ENCODE results near the gene RAD18.

RAD18 gene

DNA sequence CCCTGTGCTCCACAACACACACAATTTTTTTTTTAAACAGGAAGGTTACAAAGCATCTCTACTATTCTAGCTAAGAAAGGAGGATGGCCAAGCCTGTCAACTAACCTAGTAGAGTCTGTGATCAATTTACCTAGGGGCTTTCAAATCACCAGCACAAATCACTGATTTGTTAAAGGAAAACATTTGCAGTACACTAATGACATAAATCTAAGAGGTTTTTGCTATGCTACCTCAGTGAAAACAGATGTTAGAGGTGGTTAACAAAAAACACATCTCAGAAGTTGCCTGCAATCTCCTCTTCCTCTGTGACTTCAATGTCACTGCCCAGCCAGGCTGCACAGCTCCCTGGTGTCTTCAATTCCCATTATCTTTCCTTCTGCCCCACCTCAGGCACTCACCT, 72.0 kb downstream of the RAD18 start:
- no peak for DNase-seq

DNA sequence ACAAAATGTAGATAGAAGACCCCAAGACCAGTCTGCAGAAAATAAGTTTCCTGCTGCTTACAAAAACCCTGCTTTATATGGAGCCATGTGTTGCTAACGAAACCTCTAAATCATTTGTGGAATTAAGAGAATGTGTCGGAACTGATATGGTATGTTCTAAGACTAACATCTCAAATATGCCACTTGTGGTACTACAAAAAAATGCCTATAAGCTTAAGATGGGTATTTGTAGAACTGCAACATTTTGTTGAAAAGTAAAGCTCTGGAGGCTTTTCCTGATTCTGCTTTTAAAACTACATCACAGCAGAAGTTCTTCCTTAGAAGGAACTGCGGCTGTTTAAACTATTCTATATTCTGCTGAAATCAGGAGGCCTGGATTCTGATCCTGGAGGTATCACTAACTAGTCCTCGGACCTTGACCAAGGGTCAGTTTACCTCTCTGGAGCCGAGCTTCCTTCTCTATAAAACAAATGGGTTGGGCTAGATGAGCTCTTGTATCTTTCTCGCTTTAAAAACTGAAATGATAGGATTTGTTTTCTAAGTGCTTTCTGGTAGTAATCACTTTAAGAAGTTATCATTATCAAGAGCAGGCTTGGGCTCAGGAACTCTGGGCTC, 74.9 kb downstream of the RAD18 start:
- DNase-seq, result no peak

DNA sequence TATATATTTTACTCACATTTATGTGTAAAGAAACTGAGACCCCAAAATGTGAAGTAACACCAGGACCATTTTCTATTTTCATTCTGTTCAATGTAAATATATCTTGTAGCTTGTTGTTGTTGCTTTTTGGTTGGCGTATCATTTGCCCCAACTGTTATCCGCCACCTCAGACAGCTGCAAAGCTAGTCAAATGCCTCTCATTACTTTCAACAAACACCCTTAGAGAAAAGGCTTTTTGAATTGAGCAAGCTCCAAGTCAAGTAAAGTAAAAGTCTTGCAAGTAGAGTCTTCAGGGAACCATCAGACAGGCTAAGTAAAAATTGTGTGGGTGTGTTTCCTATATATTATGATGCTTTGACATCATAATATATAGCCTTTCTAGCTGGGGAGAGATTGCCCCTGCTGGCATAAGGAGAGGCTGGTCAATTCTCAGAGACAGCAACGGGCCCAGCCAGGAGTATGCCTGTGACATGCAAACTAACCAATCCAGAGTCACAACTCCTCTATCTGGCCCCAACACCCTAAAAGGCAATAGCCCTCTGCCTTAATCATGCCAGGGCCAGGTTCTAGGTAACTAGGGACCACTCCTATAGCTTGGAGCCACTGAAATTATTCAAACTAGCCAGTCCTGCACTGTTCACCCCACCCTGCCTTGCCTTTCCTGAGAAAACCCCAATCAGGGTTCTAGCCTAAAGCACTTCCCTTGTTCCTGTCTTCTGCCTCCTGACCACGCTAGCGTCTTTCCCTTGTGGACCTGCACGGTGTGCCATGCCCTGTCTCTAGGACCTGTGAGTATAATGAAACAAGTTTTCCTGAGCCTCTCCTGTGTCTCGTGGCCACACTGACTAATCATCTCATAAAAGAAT, 75.6 kb downstream of the RAD18 start:
- no peak for DNase-seq

DNA sequence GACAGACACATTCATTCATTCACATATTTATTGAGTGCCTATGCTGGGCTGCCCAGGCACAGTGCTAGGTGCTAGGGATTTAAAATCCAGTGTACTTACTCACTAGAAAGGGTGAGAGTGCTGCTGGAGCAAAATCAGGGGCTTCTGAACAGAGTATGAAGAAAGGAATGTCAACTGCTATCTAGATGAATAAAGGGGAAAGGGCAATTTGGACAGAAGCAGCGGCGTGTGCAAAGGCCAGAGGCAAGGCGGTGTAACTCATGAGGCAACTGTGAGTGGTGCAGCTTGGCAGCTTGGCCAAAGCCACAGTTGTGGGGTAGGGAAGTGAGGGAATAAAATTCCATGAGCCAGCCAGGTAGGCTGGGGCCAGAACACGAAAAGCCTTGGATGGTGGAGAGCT, 76.7 kb downstream of the RAD18 start:
- no peak for DNase-seq

DNA sequence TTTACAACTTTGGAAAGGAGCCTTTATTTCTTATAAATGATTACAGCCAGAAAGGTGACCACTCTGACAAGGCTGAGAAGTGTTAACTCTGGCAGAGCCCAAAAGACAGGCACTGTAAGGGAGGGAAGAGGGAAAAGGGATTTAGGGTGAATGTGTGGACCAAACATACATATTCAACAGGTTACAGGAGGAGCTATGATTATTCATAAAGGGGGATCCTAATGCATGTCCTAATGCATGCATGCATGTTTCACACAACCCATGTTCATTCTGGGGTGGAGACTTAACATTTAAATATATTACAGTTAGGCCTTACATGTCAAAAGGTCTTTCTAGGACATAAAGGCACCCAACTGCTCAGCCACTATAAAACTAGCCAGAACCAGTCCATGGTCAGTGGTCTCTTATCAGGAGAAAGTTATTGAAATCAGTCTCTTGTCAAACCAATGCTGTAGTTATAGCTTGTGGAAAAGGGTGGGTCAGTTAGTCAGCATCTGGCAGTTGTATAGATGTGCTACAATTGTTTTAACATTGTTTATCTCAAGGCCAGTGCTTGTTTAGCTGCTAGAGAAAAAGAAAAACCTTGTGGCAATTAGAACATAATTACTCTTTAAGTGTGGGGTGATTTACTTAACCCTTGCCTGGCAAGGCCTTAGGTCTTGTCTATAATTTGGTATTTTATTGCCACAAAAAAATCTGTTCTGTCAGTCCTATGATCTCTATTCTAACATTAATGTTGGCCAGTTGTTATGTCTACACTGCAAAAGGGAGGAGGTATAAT, 77.5 kb downstream of the RAD18 start:
- no peak for DNase-seq

DNA sequence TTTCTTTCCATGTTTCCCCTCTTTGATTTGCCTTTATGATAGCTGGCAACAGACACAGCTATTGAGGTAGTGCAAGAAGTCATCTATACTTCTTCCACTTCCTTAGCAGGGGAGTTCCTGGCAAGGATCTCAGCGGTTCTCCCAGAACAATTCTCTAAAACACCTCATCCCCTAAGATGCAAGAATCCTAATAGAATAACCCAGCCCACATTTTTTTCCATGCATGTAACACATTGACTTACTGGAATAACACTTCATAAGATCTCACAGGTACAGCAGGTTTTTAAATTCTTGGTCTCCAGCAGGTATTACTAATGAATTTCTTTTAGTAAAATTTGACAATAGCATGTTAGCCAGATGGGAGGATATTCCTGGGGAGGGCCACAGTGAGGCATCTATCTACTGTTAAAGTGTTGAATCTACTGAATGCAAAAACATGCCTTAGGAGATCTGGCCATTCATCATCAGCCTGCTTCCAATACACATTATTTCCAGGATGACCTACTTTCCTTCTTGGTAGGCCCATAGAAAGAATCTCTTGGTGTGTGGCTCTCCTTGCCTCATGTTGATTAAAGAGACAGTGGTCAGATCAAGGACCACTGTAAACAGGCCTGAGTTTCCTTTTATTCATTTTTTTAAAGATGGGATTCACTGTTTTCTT, 78.5 kb downstream of the RAD18 start:
- no peak for DNase-seq

DNA sequence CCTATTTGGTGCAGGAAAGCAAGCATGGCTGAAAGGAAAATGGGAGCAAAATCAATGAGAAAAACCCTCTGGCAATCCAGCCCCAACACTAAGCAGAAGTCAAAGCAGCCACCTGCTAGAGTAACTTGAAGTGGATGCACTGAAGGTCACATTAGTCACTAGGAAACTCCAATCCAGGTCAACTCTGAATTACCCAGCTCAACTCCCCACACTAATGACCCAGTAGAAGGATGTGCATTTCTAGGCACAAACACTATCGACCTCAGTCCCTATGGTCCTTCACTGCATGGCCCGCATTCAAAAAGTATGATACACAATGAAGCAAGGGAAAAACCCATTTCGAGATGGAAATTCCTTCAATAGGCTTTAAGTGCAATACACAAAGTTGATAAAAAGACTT, 80.6 kb downstream of the RAD18 start:
- DNase-seq, result no peak

DNA sequence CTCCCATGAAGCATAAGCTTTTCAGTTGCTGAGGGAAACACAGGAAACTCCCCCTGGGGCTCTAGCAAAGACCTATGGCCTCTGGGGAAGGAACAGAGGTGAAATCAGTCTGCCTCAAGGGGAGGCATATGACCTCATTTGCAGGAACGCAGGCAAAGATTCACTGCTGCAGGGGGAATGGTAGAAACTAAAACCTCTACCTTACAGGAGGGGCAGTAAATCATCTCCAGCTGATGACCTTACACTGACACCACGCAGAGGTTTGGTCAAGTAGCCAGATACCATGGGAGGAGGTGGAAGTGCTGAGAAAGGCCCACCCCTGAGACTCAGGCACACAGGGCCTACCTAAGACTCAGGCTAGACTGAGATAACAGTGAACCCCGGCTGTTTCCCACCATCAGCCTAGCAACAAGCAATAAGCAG, 81.1 kb downstream of the RAD18 start:
- no peak for DNase-seq

DNA sequence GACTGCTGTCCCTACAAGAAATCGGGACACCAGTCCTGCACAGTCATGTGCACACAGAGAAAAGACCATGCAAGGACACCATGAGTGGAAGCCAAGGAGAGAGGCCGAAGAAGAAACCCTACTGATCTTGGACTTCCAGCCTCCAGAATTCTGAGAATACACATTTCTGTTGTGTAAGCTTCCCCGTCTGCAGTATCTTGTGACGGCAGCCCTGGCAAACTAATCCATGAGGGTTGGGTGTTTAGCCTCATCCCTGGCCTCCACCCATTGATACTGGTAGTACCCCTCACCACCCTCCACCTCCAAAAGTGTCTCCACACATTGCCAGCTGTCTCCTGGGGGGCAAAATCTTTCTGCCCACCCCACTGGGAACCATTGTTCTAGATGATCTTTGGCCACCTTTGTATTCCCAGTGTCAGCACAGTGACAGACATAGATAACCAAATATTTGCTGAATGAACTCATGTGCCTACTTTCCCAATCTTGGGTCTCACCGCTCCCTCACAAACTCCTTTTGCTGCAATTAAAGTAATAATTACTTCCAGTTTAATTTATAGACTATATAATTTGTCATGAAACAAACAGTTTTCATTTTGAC, 83.8 kb downstream of the RAD18 start:
- DNase-seq, result no peak

DNA sequence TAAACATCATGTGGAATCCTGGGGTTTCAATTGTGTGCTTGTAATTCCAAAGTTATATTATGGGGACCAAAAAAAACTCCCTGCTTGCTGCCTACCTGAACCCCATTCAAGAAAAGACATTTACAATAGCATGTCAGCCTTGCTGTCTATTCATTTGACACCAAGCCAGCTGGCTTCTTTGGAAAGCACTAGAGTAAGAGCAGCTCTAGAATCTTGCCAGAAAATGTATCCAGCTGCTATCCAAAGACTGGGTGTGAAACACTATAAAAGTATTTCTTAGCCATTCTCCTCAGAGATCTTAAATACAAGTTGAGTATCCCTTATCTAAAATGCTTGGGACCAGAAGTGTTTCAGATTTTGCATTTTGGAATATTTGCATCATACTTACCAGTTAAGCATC, 87.4 kb downstream of the RAD18 start:
- DNase-seq, result no peak

DNA sequence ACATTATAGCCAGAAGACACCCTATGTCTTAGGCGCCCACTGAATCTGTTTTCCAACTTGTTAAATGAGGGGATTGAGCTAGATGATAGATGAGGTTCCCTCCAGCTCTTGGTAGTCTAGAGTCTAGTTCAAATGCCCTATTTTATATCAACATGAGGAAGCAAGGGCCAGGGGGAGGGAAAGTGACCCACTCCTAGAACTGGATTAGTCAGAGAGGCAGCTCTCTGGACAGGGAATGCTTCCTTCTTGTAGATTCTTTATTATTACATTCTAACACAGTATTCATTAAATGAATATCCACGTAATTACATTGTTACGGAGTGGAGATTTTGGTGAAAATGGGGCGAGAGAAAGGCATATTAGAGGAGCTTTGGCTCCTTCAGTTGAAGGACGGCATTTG, 89.5 kb downstream of the RAD18 start:
- DNase-seq, result no peak

DNA sequence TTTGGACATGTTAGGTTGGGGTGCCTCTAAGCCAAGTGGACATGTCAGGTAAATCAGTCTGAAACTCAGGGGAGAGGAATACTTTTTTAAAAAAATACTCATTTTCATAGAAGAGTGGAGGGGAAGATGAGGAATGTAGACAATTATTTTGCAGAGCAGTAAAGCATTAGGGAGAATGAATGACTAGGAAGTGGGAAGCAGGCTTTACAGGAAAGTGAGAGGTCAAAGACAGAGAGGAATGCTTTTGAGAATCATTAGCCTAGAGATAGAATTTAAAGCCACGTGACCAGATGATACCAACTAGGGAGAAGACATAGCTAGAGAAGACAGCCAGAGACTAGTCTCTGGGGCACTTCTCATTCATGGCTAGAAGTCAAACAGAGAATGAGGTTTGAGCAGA, 91.0 kb downstream of the RAD18 start:
- no peak for DNase-seq

DNA sequence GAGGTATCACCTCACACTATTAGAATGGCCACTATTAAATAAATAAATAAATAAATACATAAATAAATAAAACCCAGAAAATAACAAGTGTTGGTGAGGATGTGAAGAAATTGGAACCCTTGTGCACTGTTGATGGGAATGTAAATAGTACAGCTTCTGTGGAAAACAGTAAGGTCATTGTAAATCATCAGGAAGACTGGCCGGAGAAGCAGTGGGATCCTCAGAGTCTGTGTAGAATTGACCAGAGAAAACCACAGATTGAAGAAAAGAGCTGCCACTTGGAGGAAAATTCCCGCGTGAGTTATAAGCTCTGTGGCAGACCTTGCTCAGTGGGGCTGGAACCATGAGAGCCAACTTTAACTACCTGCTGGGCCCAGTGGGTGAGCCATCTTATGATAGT, 92.0 kb downstream of the RAD18 start:
- DNase-seq, result no peak

DNA sequence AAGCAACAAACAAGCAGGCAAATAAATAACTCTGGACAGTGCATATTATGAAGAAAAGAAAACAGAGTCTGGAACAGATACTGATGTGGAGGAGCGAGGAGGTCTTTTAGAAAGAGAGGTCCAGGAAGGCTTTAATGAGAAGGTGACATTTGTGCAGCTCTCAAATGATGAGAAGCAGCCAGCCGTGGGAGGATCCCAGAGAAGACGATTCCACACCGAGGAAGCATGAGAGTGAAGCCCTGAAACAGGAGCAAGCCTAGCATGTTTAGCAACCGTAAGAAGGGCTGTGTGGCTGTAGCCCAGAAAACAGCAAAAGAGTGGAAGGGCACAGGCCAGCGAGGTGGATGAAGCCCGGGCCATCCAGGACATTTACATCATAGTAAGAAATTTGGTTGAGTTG, 93.1 kb downstream of the RAD18 start:
- no peak for DNase-seq

DNA sequence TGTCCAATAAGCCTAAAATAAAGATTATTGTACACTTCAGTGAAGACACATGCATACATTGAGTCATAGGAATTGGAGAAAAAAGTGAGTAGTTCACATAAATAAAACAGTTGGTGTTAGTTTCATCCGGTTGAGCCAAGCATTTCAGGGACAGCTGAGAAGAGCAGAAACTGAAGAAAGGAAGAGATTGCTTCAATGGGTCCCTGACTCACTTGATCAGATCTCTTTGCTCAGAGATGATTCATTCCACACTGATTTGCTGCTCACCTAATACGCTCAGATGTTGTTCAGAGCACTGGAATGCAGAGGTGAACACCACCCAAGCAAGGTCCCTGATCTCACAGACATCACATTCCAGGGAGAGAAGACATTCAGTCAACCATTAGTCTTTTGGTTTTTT, 93.7 kb downstream of the RAD18 start:
- no peak for DNase-seq

DNA sequence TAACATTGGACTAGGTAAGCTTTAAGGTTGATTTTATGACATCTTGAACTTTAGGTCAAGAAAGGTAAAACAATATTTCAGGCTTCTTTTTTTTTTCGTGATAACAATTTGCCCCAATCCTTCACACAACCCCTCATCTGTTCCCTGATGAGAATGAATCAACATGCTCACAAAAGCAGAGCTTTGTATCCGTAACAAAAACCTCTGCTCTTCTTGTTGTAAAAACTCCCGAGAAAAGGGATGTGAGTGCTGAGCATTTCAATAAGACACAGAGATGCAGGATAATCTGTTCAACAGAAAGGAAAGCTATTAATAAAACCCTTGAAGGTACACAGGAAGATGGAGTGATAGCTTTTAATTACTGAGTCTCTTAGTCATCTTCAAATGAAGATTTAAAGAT, 94.3 kb downstream of the RAD18 start:
- DNase-seq, result no peak

DNA sequence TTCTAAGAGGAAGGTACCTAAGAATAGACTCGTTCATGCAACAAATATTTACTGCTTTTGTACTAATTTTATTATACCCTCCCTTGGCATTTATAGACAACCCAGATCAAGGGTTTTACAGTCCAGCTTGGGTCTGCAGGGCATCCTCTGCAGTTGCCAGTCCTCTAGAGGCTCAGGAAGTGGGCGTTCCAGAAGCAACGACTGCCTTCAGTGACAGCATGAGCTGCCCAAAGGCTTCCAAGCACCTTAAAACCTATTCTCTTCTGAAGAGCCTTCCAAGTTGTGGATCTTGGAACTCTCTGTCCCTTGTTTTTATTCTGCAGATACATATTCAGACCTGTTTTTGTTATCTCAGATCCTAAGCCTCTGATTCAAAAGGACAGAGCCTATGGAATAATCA, 95.6 kb downstream of the RAD18 start:
- no peak for DNase-seq

DNA sequence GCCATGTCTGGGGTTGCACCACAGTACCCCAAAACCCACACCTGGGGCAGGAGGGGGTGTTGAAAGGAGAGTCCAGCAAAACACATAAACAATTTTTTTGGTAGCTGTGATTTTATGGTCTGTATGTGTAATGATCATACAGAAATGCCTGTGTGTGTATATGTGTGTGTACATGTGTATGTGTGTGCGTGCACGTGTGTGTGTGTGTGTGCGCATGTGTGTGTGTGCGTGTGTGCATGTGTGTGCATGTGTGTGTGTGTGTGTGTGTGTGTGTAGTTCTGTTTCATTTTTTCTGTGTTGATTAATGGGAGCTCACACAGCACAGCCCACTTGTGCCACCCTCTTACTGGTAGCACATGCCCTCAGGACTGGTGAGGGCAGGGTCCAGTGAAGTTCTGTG, 97.6 kb downstream of the RAD18 start:
- DNase-seq, result no peak

DNA sequence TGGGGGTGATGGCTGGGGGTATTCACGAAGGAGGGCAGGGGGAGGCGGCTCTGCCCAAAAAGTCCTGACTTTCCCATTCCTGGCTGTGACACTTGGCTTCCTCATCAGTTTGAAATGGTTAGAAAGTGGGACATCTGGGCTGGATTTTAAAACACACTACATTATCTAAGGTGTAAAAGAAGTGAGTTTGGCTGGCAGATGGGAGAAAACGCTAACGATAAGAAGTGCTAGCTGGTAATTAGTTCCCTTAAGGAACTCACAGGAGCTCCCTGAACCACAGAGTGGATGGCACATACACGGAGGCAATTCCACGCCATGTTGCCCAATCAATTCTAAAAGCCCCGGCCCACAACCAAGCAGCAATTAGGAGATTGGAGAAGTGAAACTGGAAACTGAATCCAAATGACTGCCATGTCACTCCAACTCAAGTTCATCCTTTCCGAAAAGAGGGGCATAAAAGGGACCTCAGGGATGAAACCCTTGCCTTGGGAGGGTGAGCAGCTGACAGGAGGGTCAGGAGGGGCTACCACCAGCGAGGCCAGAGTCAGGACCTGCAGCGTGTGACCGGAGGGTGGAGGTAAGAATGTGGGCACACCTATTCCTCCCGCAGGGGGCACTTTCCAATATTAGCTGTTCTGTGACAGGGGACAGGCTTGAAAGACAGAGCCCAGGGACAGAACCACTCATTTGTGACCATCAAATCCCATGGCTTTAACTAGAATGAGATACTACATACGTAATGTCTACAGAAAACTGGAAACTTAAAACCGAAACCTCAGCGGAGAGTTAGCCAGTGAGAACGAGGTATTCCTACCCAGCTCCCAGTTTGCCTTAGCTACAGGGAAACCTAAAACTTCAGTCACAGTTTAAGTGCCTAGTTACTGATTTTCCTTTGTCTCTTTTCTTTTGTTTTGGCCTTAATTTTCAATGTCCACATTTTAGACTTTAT, 98.6 kb downstream of the RAD18 start:
- DNase-seq, result no peak

DNA sequence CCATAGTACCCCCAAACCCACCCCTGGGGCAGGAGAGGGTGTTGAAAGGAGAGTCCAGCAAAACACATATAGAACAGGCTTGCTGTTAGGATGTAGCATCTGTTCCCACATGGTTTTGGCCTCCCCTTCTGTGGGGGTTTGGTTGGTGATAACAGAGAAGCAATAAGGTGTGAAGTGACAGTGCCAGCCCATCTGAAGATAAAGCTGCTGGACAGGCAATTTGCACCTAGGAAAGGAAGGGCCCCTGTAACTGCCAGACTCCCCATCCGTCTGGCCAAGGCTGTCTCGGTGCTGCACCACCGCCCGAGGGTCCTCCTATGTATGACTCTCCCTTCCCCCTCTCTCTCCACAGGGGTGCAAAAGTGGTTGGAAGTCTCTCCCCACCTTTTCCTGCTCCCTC, 99.4 kb downstream of the RAD18 start:
- DNase-seq, result no peak

DNA sequence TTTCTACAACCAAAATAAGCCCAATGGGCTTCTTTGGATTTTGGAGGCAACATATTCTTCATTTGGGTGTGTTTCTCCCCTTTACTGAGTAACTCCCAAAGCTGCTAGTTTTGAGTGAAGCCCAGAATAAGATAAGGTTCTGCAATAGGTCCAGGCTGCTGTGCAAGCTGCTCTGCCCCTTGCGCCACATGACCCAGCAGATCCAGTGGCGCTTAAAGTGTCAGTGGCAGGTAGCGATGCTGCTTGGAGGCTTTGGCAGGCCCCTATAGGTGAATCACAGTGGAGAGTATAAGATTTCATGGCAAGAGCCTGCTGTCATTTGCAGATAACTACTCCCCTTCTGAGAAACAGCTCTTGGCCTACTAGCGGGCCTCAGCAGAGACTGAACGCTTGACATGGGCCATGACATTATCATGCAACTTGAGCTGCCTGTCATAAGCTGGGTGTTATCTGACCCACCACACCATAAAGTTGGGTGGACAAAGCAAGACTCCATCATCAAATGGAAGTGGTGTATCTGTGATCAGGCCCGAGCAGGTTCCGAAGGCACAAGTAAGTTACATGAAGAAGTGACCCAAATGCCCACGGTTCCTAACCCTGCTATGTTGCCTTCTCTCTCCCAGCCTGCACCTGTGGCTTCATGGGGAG, 105.4 kb downstream of the RAD18 start:
- DNase-seq, result no peak

Data from DMS79 treated with DMSO at 0.1 percent for 48 hours (cell line).